Liver (tissue), 3 donors: ENCODE data around the gene CHD9NB.

Source experiments
- CTCF ChIP-seq: fragments of 150-350 bp; IDR thresholded peaks from 2 replicates; pipeline ENCODE4 v1.5.1; 2017; ENCODE audit warnings: improper control_type of control experiment, low read depth, low read length; ENCODE audit not compliant: missing input control
- JUND ChIP-seq, 2 donors: IDR thresholded peaks; 2 replicates each; pipeline ENCODE4 v1.6.1; 2016; ENCODE audit warnings: antibody characterized with exemption in 2 of 2
- SP1 ChIP-seq: IDR thresholded peaks from 2 replicates; pipeline ENCODE4 v1.6.1; 2018; ENCODE audit warnings: antibody characterized with exemption, mild to moderate bottlenecking
- donor health status: healthy.
- donor health status: healthy.

GRCh38 chr16:53090286-53090590, 37.5 kb upstream of the CHD9NB start:
- no peak for TF ChIP-seq CTCF
- TF ChIP-seq SP1 = no peak
- TF ChIP-seq JUND (IDR thresholded peaks at IDR 0.05) = no peak
